A549 (cell line): ENCODE data around the gene LRATD1. TPM values are rescaled to one million over a fixed set of nuclear protein-coding genes. Genes with fewer than 3 reads are reported as not detected.

Source experiments
- ATAC-seq, 2 experiments: fragments of 200-7000 bp in 1 of 2; fragments of >200 bp in 1 of 2; cut with Nextera tagmentation in 1 of 2; cut with Tn5 transposase in 1 of 2; 3 replicates each; pipeline versions ENCODE4 v1.8.0 to v1.9.1; 2018 to 2020; ENCODE audit warnings: mild to moderate bottlenecking in 1 of 2, moderate library complexity in 1 of 2
- CTCF ChIA-PET: fragments of 300-600 bp; sonication (Branson Sonifier 250); formaldehyde crosslinking; extraction: SDS; loops from one replicate; lab custom pipeline; 2021; ENCODE audit warnings: antibody characterized with exemption, inconsistent platforms; lab: Yijun Ruan, JAX
- POLR2A ChIA-PET: fragments of 350-600 bp; formaldehyde crosslinking; extraction: SDS; loops from one replicate; lab custom pipeline; 2021; ENCODE audit warnings: antibody characterized with exemption, inconsistent platforms; lab: Yijun Ruan, JAX
- DNase-seq, 2 experiments: peaks; one replicate each; pipeline versions ENCODE4 v3.0.0 to v3.0.0-alpha.2; 2011 to 2016; ENCODE audit warnings: low read depth in 1 of 2, low spot score in 1 of 2
- FAIRE-seq: peaks from 2 replicates; lab custom pipeline; 2011; peaks lifted over from hg19 to GRCh38; lab: Jason Lieb, UNC
- H3K27ac ChIP-seq, 2 experiments: fragments of >200 bp; sonication (Bioruptor Twin); formaldehyde crosslinking; 3 replicates each; pipeline ENCODE4 v1.5.1; 2016 to 2017
- H3K4me1 ChIP-seq: fragments of >200 bp; sonication (Bioruptor Twin); formaldehyde crosslinking; 3 replicates; pipeline ENCODE4 v1.6.1; 2016
- H3K4me2 ChIP-seq: fragments of >200 bp; sonication (Bioruptor Twin); formaldehyde crosslinking; 3 replicates; pipeline ENCODE4 v1.6.1; 2016
- H3K4me3 ChIP-seq: fragments of >200 bp; sonication (Bioruptor Twin); formaldehyde crosslinking; 3 replicates; pipeline ENCODE4 v1.5.1; 2016
- H3K9me3 ChIP-seq: fragments of >200 bp; sonication (Bioruptor Twin); formaldehyde crosslinking; 3 replicates; pipeline ENCODE4 v1.6.1; 2016
- ATOH8 ChIP-seq: fragments of 250-450 bp; sonication (Bioruptor Pico); IDR thresholded peaks from 2 replicates; pipeline ENCODE4 v1.5.0; 2020; ENCODE audit warnings: low read depth, mild to moderate bottlenecking, moderate library complexity
- CBX8 ChIP-seq: fragments of 200-600 bp; sonication (generic); IDR thresholded peaks from 2 replicates; pipeline ENCODE4 v1.6.1; 2016
- CHD2 ChIP-seq: fragments of 150-350 bp; IDR thresholded peaks from 2 replicates; pipeline ENCODE4 v1.6.1; 2014; ENCODE audit warnings: low read length; ENCODE audit not compliant: partially characterized antibody
- CHD4 ChIP-seq: fragments of 200-600 bp; sonication (generic); IDR thresholded peaks from 2 replicates; pipeline ENCODE4 v1.6.1; 2016; ENCODE audit warnings: antibody characterized with exemption, mild to moderate bottlenecking, borderline replicate concordance
- EHF ChIP-seq: fragments of 250-450 bp; sonication (Bioruptor Pico); IDR thresholded peaks from 2 replicates; pipeline ENCODE4 v1.5.0; 2020; ENCODE audit warnings: mild to moderate bottlenecking
- EP300 ChIP-seq, 2 experiments: fragments of >200 bp; sonication (Bioruptor Twin); formaldehyde crosslinking; IDR thresholded peaks; 2 replicates in 1 of 2; 3 replicates in 1 of 2; pipeline ENCODE4 v1.6.1; 2016 to 2017
- ESRRA ChIP-seq: fragments of 150-350 bp; IDR thresholded peaks from 2 replicates; pipeline ENCODE4 v1.6.1; 2014; ENCODE audit warnings: mild to moderate bottlenecking, low read length, borderline replicate concordance
- FOSL2 ChIP-seq, 2 experiments: fragments of 450-650 bp in 1 of 2; fragments of >200 bp in 1 of 2; sonication (Bioruptor Twin) in 1 of 2; formaldehyde crosslinking; IDR thresholded peaks; 2 replicates each; pipeline versions ENCODE4 v1.5.0 to v1.6.1; 2016 to 2020; ENCODE audit warnings: mild to moderate bottlenecking in 1 of 2, moderate library complexity in 1 of 2
- GATA3 ChIP-seq: IDR thresholded peaks from 2 replicates; pipeline ENCODE4 v1.6.1; 2012; ENCODE audit warnings: borderline replicate concordance
- KDM5A ChIP-seq: fragments of 200-600 bp; sonication (generic); IDR thresholded peaks from 2 replicates; pipeline ENCODE4 v1.6.1; 2016; ENCODE audit warnings: antibody characterized with exemption, mild to moderate bottlenecking
- MAFK ChIP-seq: fragments of 450-650 bp; IDR thresholded peaks from 2 replicates; pipeline ENCODE4 v1.6.1; 2014; ENCODE audit not compliant: partially characterized antibody
- MAX ChIP-seq: IDR thresholded peaks from 2 replicates; pipeline ENCODE4 v1.6.1; 2012
- MAZ ChIP-seq: fragments of 150-350 bp; IDR thresholded peaks from 2 replicates; pipeline ENCODE4 v1.6.1; 2014; ENCODE audit warnings: antibody characterized with exemption, low read depth, low read length, borderline replicate concordance
- MYC ChIP-seq: IDR thresholded peaks from 2 replicates; pipeline ENCODE4 v1.6.1; 2012; ENCODE audit warnings: mild to moderate bottlenecking, inconsistent platforms, low read length, improper control_type of control experiment, borderline replicate concordance
- NFE2L2 ChIP-seq: fragments of 150-350 bp; conservative IDR thresholded peaks from 2 replicates; pipeline ENCODE4 v1.6.1; 2014; ENCODE audit warnings: low read length
- PHF8 ChIP-seq: fragments of 200-600 bp; sonication (generic); IDR thresholded peaks from 2 replicates; pipeline ENCODE4 v1.6.1; 2016; ENCODE audit warnings: low read depth, mild to moderate bottlenecking, antibody characterized with exemption, moderate library complexity, borderline replicate concordance
- RCOR1 ChIP-seq: fragments of 150-350 bp; IDR thresholded peaks from 2 replicates; pipeline ENCODE4 v1.6.1; 2014; ENCODE audit warnings: antibody characterized with exemption, low read length, low read depth
- RFX5 ChIP-seq: fragments of 450-650 bp; IDR thresholded peaks from 2 replicates; pipeline ENCODE4 v1.7.1; 2014; ENCODE audit warnings: antibody characterized with exemption, mild to moderate bottlenecking, moderate library complexity
- SMC3 ChIP-seq: fragments of >200 bp; sonication (Bioruptor Twin); formaldehyde crosslinking; IDR thresholded peaks from 3 replicates; pipeline ENCODE4 v1.6.1; 2018; ENCODE audit warnings: inconsistent platforms
- WGBS: methylation state at CpG from one replicate; pipeline ENCODE4 v1.1.6; 2017; ENCODE audit errors: missing lambda C conversion rate; 5-methylcytosine and 5-hydroxymethylcytosine counted together
- polyA plus RNA-seq, 4 experiments: library from polyadenylated mRNA; depleted of rRNA in 3 of 4; stranded (reverse); fragments of >200 nt; fragmentation: RNase III in 1 of 4; extraction: RNeasy Plus Mini Kit Qiagen cat#74134 plus additional on column Dnase treatment in 1 of 4; gene quantifications; 2 replicates in 3 of 4; 3 replicates in 1 of 4; pipeline ENCODE4 v1.2.3, GENCODE V29; 2011 to 2017
- TF ChIP-seq, protein P1 (sequence below): fragments of >200 bp; sonication (Bioruptor Twin); formaldehyde crosslinking; IDR thresholded peaks from 3 replicates; pipeline ENCODE4 v1.5.1; 2016

LRATD1 gene
- polyA plus RNA-seq, 2 of the 4 experiments (the other 2 are of a cell fraction): 0.05 TPM; not detected in 1

- ChIA-PET CTCF (no interaction called here), POLR2A (no interaction called here)
- DNase-seq: no peak
- Histone ChIP-seq H3K4me2 (no peak overlapping the region), H3K27ac (no peak overlapping the region), H3K4me3 (no peak overlapping the region), H3K4me1 (no peaks in the 10 kb centered on the region), H3K9me3 (no peaks in the 10 kb centered on the region)
- FAIRE-seq: no peak
- ATAC-seq: no peak
- TF ChIP-seq, protein P1, sequence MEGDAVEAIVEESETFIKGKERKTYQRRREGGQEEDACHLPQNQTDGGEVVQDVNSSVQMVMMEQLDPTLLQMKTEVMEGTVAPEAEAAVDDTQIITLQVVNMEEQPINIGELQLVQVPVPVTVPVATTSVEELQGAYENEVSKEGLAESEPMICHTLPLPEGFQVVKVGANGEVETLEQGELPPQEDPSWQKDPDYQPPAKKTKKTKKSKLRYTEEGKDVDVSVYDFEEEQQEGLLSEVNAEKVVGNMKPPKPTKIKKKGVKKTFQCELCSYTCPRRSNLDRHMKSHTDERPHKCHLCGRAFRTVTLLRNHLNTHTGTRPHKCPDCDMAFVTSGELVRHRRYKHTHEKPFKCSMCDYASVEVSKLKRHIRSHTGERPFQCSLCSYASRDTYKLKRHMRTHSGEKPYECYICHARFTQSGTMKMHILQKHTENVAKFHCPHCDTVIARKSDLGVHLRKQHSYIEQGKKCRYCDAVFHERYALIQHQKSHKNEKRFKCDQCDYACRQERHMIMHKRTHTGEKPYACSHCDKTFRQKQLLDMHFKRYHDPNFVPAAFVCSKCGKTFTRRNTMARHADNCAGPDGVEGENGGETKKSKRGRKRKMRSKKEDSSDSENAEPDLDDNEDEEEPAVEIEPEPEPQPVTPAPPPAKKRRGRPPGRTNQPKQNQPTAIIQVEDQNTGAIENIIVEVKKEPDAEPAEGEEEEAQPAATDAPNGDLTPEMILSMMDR: no peak
- no peak for TF ChIP-seq GATA3
- no peak for TF ChIP-seq RCOR1
- no peak for TF ChIP-seq FOSL2 (IDR thresholded peaks at IDR 0.05)
- no peak for TF ChIP-seq FOSL2 (CRISPR knock-in tag; IDR thresholded peaks at IDR 0.05)
- no peak for TF ChIP-seq CHD2
- TF ChIP-seq NFE2L2: no peak
- no peak for TF ChIP-seq MYC
- no peak for TF ChIP-seq PHF8
- no peak for TF ChIP-seq MAFK
- no peak for TF ChIP-seq CHD4
- TF ChIP-seq MAZ: no peak
- no peak for TF ChIP-seq ATOH8 (CRISPR knock-in tag)
- no peak for TF ChIP-seq MAX
- no peak for TF ChIP-seq EP300 (IDR thresholded peaks at IDR 0.05)
- TF ChIP-seq CBX8: no peak
- no peak for TF ChIP-seq ESRRA
- TF ChIP-seq SMC3: no peak
- no peak for TF ChIP-seq KDM5A
- WGBS: 44% methylated on average over 3 of the region's 3 CpGs
Measured at GRCh38 chr2:14619441-14619840, 13.1 kb upstream of the LRATD1 start.

- Histone ChIP-seq H3K9me3 (no peaks in the 10 kb centered on the region), H3K27ac (no peak overlapping the region), H3K4me2 (no peak overlapping the region), H3K4me1 (no peaks in the 10 kb centered on the region), H3K4me3 (no peak overlapping the region)
- no peak for FAIRE-seq
- POLR2A ChIA-PET: no interaction called here
- no peak for TF ChIP-seq RFX5
- TF ChIP-seq ATOH8 (CRISPR knock-in tag): no peak
- TF ChIP-seq MAX: no peak
- no peak for TF ChIP-seq EHF (CRISPR knock-in tag)
- no peak for TF ChIP-seq CHD2
- no peak for ATAC-seq
- 0% methylated on average over 1 of the region's 1 CpG for WGBS
- CTCF ChIA-PET: interaction anchor here (0.9 kb wide), 1 partner anchor 33 kb away, joined by 6 read pairs; no protein-coding TSS in a partner anchor
- DNase-seq: no peak
Measured at GRCh38 chr2:14621114-14621513, 11.4 kb upstream of the LRATD1 start.
